H1 (cell line): ENCODE data around the gene GMIP. TPM values are rescaled to one million over a fixed set of nuclear protein-coding genes. Genes with fewer than 3 reads are reported as not detected.

Experiments used
- CTCF ChIA-PET: fragments of 300-600 bp; sonication (Branson Sonifier 250); formaldehyde crosslinking; loops from one replicate; lab custom pipeline; 2021; ENCODE audit not compliant: partially characterized antibody; lab: Charles Lee
- POLR2A ChIA-PET: fragments of 300-600 bp; sonication (Branson Sonifier 250); formaldehyde crosslinking; loops from one replicate; lab custom pipeline; 2021; ENCODE audit warnings: inconsistent platforms; ENCODE audit not compliant: partially characterized antibody; lab: Charles Lee
- DNase-seq, 2 experiments: peaks; one replicate each; pipeline versions ENCODE4 v3.0.0 to v3.0.0-alpha.2; 2010 to 2022; ENCODE audit warnings: low spot score in 2 of 2, low read depth in 1 of 2, mixed read lengths in 1 of 2
- FAIRE-seq: peaks from 2 replicates; lab custom pipeline; 2011; peaks lifted over from hg19 to GRCh38; lab: Jason Lieb, UNC
- H2AFZ ChIP-seq: 2 replicates; pipeline ENCODE4 v1.8.1; 2012; ENCODE audit warnings: low read length, inconsistent platforms
- H2AK5ac ChIP-seq: 2 replicates; pipeline ENCODE4 v1.6.1; 2013; ENCODE audit warnings: low read depth, low read length
- H2BK120ac ChIP-seq: replicated peaks from 2 replicates; pipeline ENCODE3; 2013; ENCODE audit warnings: low read depth, low read length, inconsistent platforms
- H2BK12ac ChIP-seq: 2 replicates; pipeline ENCODE4 v1.6.1; 2013; ENCODE audit warnings: low read depth, low read length
- H2BK15ac ChIP-seq: 2 replicates; pipeline ENCODE4 v1.6.1; 2013; ENCODE audit warnings: low read length
- H2BK20ac ChIP-seq: 2 replicates; pipeline ENCODE4 v1.6.1; 2013; ENCODE audit warnings: low read length
- H2BK5ac ChIP-seq: 2 replicates; pipeline ENCODE4 v1.6.1; 2013; ENCODE audit warnings: low read depth, low read length
- H3K14ac ChIP-seq: 2 replicates; pipeline ENCODE4 v1.6.1; 2013; ENCODE audit warnings: inconsistent platforms; ENCODE audit not compliant: insufficient read length
- H3K18ac ChIP-seq: 2 replicates; pipeline ENCODE4 v1.6.1; 2013; ENCODE audit warnings: low read length; ENCODE audit errors: extremely low read depth
- H3K23ac ChIP-seq: 2 replicates; pipeline ENCODE4 v1.6.1; 2013; ENCODE audit warnings: inconsistent platforms; ENCODE audit not compliant: insufficient read length
- H3K23me2 ChIP-seq: 2 replicates; pipeline ENCODE4 v1.6.1; 2013; ENCODE audit warnings: low read depth, low read length
- H3K27ac ChIP-seq: 2 replicates; pipeline ENCODE4 v1.6.1; 2011; ENCODE audit warnings: low read depth, low read length, inconsistent platforms
- H3K27me3 ChIP-seq, 4 experiments: replicated peaks in 1 of 4; 1 replicate in 1 of 4; 2 replicates in 3 of 4; pipeline versions ENCODE4 v1.6.1 to v1.8.1; 2011 to 2013; ENCODE audit warnings: low read length in 3 of 4, mild to moderate bottlenecking in 3 of 4, inconsistent platforms in 2 of 4, mixed read lengths in 2 of 4, moderate library complexity in 1 of 4; ENCODE audit not compliant: control insufficient read depth in 3 of 4, insufficient read depth in 3 of 4; ENCODE audit errors: extremely low read depth in 1 of 4
- H3K36me3 ChIP-seq, 4 experiments: 2 replicates each; pipeline versions ENCODE4 v1.6.1 to v1.8.1; 2011 to 2013; ENCODE audit warnings: mild to moderate bottlenecking in 4 of 4, low read length in 3 of 4, moderate library complexity in 2 of 4, control low read depth in 1 of 4, inconsistent platforms in 1 of 4; ENCODE audit not compliant: insufficient read depth in 4 of 4, control insufficient read depth in 2 of 4
- H3K4ac ChIP-seq: replicated peaks from 2 replicates; pipeline ENCODE3; 2013; ENCODE audit warnings: low read length, low read depth, mixed read lengths, inconsistent platforms; ENCODE audit not compliant: insufficient read length
- H3K4me1 ChIP-seq, 4 experiments: replicated peaks in 1 of 4; 1 replicate in 1 of 4; 2 replicates in 3 of 4; pipeline versions ENCODE4 v1.6.1 to v1.8.1; 2011 to 2013; ENCODE audit warnings: low read length in 3 of 4, inconsistent platforms in 2 of 4, mixed read lengths in 1 of 4; ENCODE audit not compliant: insufficient read depth in 4 of 4, control insufficient read depth in 3 of 4
- H3K4me2 ChIP-seq, 2 experiments: 2 replicates each; pipeline versions ENCODE4 v1.6.1 to v1.8.1; 2011 to 2013; ENCODE audit warnings: low read depth in 2 of 2, low read length in 2 of 2, control low read depth in 1 of 2, inconsistent platforms in 1 of 2, mild to moderate bottlenecking in 1 of 2; ENCODE audit not compliant: insufficient read depth in 1 of 2
- H3K4me3 ChIP-seq, 4 experiments: fragments of 200-600, 300-600 bp in 1 of 4; sonication (generic), shearing (Covaris generic), sonication (Bioruptor Twin) in 1 of 4; 2 replicates each; pipeline versions ENCODE4 v1.5.1 to v1.8.1; 2011 to 2016; ENCODE audit warnings: low read length in 4 of 4, low read depth in 3 of 4, control low read depth in 2 of 4, inconsistent platforms in 2 of 4, mild to moderate bottlenecking in 2 of 4, mixed read lengths in 1 of 4, moderate library complexity in 1 of 4; ENCODE audit not compliant: insufficient read depth in 2 of 4; ENCODE audit errors: extremely low read depth in 1 of 4
- H3K56ac ChIP-seq: replicated peaks from 2 replicates; pipeline ENCODE3; 2013; ENCODE audit warnings: low read depth, mild to moderate bottlenecking, mixed read lengths, low read length, inconsistent platforms; ENCODE audit not compliant: insufficient read length
- H3K79me1 ChIP-seq: 2 replicates; pipeline ENCODE4 v1.6.1; 2013; ENCODE audit warnings: low read depth, low read length, control low read depth
- H3K79me2 ChIP-seq, 2 experiments: 2 replicates each; pipeline versions ENCODE4 v1.6.1 to v1.8.1; 2012 to 2013; ENCODE audit warnings: low read length in 2 of 2, mild to moderate bottlenecking in 2 of 2, inconsistent platforms in 1 of 2; ENCODE audit not compliant: insufficient read depth in 2 of 2, control insufficient read depth in 1 of 2
- H3K9ac ChIP-seq, 4 experiments: replicated peaks in 1 of 4; 1 replicate in 1 of 4; 2 replicates in 3 of 4; pipeline versions ENCODE4 v1.6.1 to v1.8.1; 2011 to 2013; ENCODE audit warnings: low read depth in 3 of 4, low read length in 3 of 4, control low read depth in 2 of 4, mild to moderate bottlenecking in 2 of 4, moderate library complexity in 2 of 4, inconsistent platforms in 1 of 4; ENCODE audit errors: extremely low read depth in 1 of 4
- H3K9me3 ChIP-seq, 2 experiments: 2 replicates each; pipeline versions ENCODE4 v1.6.1 to v1.8.1; 2012 to 2013; ENCODE audit warnings: mild to moderate bottlenecking in 2 of 2, moderate library complexity in 2 of 2, control low read depth in 1 of 2, inconsistent platforms in 1 of 2, low read depth in 1 of 2, low read length in 1 of 2, mixed read lengths in 1 of 2; ENCODE audit not compliant: insufficient read depth in 2 of 2
- H4K20me1 ChIP-seq, 2 experiments: replicated peaks in 1 of 2; 2 replicates each; pipeline versions ENCODE3 to v1.8.1; 2011 to 2013; ENCODE audit warnings: inconsistent platforms in 2 of 2, low read length in 2 of 2, mild to moderate bottlenecking in 1 of 2; ENCODE audit not compliant: insufficient read depth in 2 of 2, control insufficient read depth in 1 of 2
- H4K5ac ChIP-seq: 2 replicates; pipeline ENCODE4 v1.6.1; 2013; ENCODE audit warnings: low read length, low read depth, mixed read lengths, inconsistent platforms; ENCODE audit not compliant: insufficient read length
- H4K8ac ChIP-seq: 2 replicates; pipeline ENCODE4 v1.8.0; 2013; ENCODE audit warnings: mild to moderate bottlenecking, moderate library complexity, low read length, inconsistent platforms; ENCODE audit not compliant: insufficient read depth; ENCODE audit errors: extremely low read depth
- H4K91ac ChIP-seq: replicated peaks from 2 replicates; pipeline ENCODE3; 2013; ENCODE audit warnings: low read length, mixed read lengths, inconsistent platforms; ENCODE audit not compliant: insufficient read length
- WGBS, 2 experiments: shearing (Covaris generic) in 1 of 2; methylation state at CpG; one replicate each; pipeline versions ENCODE4 v1.1.6 to v1.1.7; 2013 to 2015; ENCODE audit warnings: low lambda C conversion rate in 2 of 2, mixed read lengths in 2 of 2, inconsistent platforms in 1 of 2, low coverage in 1 of 2, missing lambda C conversion rate in 1 of 2; ENCODE audit not compliant: insufficient replicate concordance in 2 of 2, insufficient coverage in 1 of 2, insufficient read length in 1 of 2; ENCODE audit errors: extremely low coverage in 1 of 2, missing lambda C conversion rate in 1 of 2; 5-methylcytosine and 5-hydroxymethylcytosine counted together
- polyA plus RNA-seq, 7 experiments: library from polyadenylated mRNA; depleted of rRNA in 3 of 7; stranded (reverse) in 5 of 7; unstranded in 2 of 7; fragments of >200 nt in 5 of 7; fragments of 200-250 nt in 2 of 7; gene quantifications; 1 replicate in 5 of 7; 2 replicates in 1 of 7; 4 replicates in 1 of 7; pipeline versions ENCODE4 v1.2.1 to v1.2.3, GENCODE V29; 2011 to 2013; ENCODE audit warnings: missing spikeins in 2 of 7, mixed read lengths in 2 of 7
- total RNA-seq: library from RNA; stranded (reverse); fragmentation: NEBNext Ultra II Directional; extraction: Animal tissue kit (Norgen Biotek cat#: 25700); gene quantifications from 2 replicates; pipeline ENCODE4 v1.2.1, GENCODE V29; 2021

GMIP gene
- total and polyA plus RNA-seq, 2 of the 8 experiments (the other 6 are each of a cell fraction or from before 2014, with no cell fraction given): 5.7 to 18.1 TPM

DNA sequence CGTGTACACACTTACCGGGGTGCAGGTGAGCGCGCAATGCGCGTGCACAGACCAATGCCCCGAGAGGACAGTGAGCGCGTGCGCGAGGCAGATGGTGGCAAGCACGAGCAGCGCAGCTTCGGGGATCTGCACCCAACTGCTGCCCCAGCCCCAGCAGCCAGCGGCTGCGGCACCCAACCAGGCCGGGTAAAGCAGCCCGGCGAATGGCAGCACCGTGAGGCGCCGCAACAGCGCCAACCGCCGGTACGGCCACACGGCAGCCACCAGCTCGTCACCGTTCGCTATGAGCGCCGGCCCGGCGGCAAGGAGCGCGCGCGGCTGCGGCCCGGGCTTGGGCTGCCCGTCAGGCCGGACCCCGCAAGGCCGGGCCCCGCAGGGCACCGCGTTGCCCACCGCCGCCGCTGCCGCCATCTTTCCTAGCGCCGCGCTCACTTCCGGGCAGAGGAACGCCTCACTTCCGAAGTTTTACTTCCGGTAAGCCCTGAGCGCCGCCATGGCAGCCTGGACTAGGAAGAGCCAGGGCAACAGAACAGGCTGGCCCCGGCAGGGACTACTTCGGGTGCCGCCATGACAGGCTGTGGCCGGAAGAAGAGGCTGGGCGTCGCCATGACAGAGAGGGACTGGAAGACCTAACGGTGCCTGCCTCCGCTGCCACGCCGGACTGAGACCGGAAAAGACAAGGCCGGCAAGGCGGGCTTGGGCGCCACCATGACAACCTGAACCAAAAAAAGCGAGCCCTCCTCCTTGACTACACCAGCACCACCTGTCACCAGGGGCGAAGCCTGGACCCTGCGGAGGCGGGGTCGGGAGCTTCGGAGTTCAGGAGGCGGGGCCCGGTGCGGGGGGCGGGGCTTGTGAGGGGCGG lies 20.0 kb upstream of the GMIP start, which contains the start of gene ATP13A1:
Gene ATP13A1 (minus strand): TSS at position 421 of the 865 bp plus-strand sequence. CDS start 10 bp downstream, at position 411.
- H3K23me2 ChIP-seq: 0 out of 2 replicates have a peak, but pooled peaks cover 1% of the 10 kb centered on the region
- H2AFZ ChIP-seq: 0 out of 2 replicates have a peak within 1 kb of the TSS, but pooled peaks have one; percentile 15
- ChIA-PET POLR2A (interaction anchor here (0.6 to 2.4 kb wide), 17 partner anchors 9 to 238 kb away, joined by 3 to 20 read pairs (median 4); partner anchors contain the start of genes ZNF506 and ZNF93), CTCF (no interaction called here)
- H2AK5ac ChIP-seq: no peak within 1 kb of the TSS
- H2BK20ac ChIP-seq: no peak within 1 kb of the TSS
- H3K4ac ChIP-seq: peak within 1 kb of the TSS; percentile 94
- peaks cover 3 to 13% (median 9%) of the 10 kb centered on the region in 4 experiments for H3K36me3 ChIP-seq
- H2BK120ac ChIP-seq: peak within 1 kb of the TSS; percentile 20
- peak within 1 kb of the TSS; percentile 91 for H3K27ac ChIP-seq
- H3K79me2 ChIP-seq: peaks cover 21 to 30% of the 10 kb centered on the region in 2 experiments
- H3K18ac ChIP-seq: peak within 1 kb of the TSS; percentile 90
- H3K9me3 ChIP-seq: no peaks in the 10 kb centered on the region
- peak within 1 kb of the TSS; percentile 77 to 97 (median 90) for H3K4me3 ChIP-seq
- peak within 1 kb of the TSS; percentile 85 for H4K5ac ChIP-seq
- H3K4me1 ChIP-seq: peaks cover 5 to 13% (median 6%) of the 10 kb centered on the region in 4 experiments; a peak in 6 of 7 replicates
- FAIRE-seq: no peak
- peak within 1 kb of the TSS; percentile 79 for H4K91ac ChIP-seq
- H3K27me3 ChIP-seq: no peaks in the 10 kb centered on the region
- peaks cover 6 to 18% of the 10 kb centered on the region in 2 experiments for H4K20me1 ChIP-seq
- H3K23ac ChIP-seq: no peak within 1 kb of the TSS
- WGBS, 2 experiments: 1% methylated on average over 66 of the region's 85 CpGs; no CpG with 5 or more reads in 1 of the 2 experiments
- peak within 1 kb of the TSS; percentile 72 to 95 for H3K4me2 ChIP-seq
- H2BK15ac ChIP-seq: no peak within 1 kb of the TSS
- peak within 1 kb of the TSS; percentile 50; the same call in 1 of the 2 replicates for H2BK12ac ChIP-seq
- peak within 1 kb of the TSS; percentile 96 for H4K8ac ChIP-seq
- peak within 1 kb of the TSS; percentile 79 for H3K56ac ChIP-seq
- peak; percentile 89 to 92 for DNase-seq
- H3K79me1 ChIP-seq: peaks cover 16% of the 10 kb centered on the region
- H3K14ac ChIP-seq: no peak within 1 kb of the TSS
- peak within 1 kb of the TSS; percentile 78 to 93 (median 92) for H3K9ac ChIP-seq
- peak within 1 kb of the TSS; percentile 96 for H2BK5ac ChIP-seq
